ENCODE measurements around the gene HBS1L.

Gene HBS1L

GRCh38 chr6:135002974-135003703, 51.5 kb downstream of the HBS1L start:
- in situ Hi-C loops (cut with MboI; ENCODE audit: low sequenced_read_pairs) = no loop called here

GRCh38 chr6:135002229-135002844, 52.3 kb downstream of the HBS1L start:
- in situ Hi-C loops (cut with MboI; ENCODE audit: low sequenced_read_pairs) = no loop called here

- in situ Hi-C loops (cut with MboI; ENCODE audit: low sequenced_read_pairs) = no loop called here
Observed at GRCh38 chr6:134999107-134999506, 55.5 kb downstream of the HBS1L start.

GRCh38 chr6:134997133-134997995, 57.3 kb downstream of the HBS1L start:
- in situ Hi-C loops (cut with MboI; ENCODE audit: low sequenced_read_pairs) = no loop called here

GRCh38 chr6:134995536-134995935, 59.1 kb downstream of the HBS1L start:
- in situ Hi-C loops (cut with MboI; ENCODE audit: low sequenced_read_pairs) = no loop called here

- in situ Hi-C loops (cut with MboI; ENCODE audit: low sequenced_read_pairs) = no loop called here
Observed at GRCh38 chr6:134994431-134994830, 60.2 kb downstream of the HBS1L start.

- in situ Hi-C loops (cut with MboI; ENCODE audit: low sequenced_read_pairs) = no loop called here
Observed at GRCh38 chr6:134992155-134992554, 62.5 kb downstream of the HBS1L start.

GRCh38 chr6:134990262-134990661, 64.4 kb downstream of the HBS1L start:
- in situ Hi-C loops (cut with MboI; ENCODE audit: low sequenced_read_pairs) = no loop called here

GRCh38 chr6:134984821-134985220, 69.8 kb downstream of the HBS1L start:
- in situ Hi-C loops (cut with MboI; ENCODE audit: low sequenced_read_pairs) = no loop called here

- in situ Hi-C loops (cut with MboI; ENCODE audit: low sequenced_read_pairs) = no loop called here
Observed at GRCh38 chr6:134983823-134984222, 70.8 kb downstream of the HBS1L start.

- in situ Hi-C loops (cut with MboI; ENCODE audit: low sequenced_read_pairs) = no loop called here
Observed at GRCh38 chr6:134982161-134982560, 72.5 kb downstream of the HBS1L start.

- in situ Hi-C loops (cut with MboI; ENCODE audit: low sequenced_read_pairs) = no loop called here
Observed at GRCh38 chr6:134980846-134981245, 73.8 kb downstream of the HBS1L start.

- in situ Hi-C loops (cut with MboI; ENCODE audit: low sequenced_read_pairs) = no loop called here
Observed at GRCh38 chr6:134979142-134979541, 75.5 kb downstream of the HBS1L start.

GRCh38 chr6:134974370-134974769, 80.3 kb downstream of the HBS1L start:
- in situ Hi-C loops (cut with MboI; ENCODE audit: low sequenced_read_pairs) = no loop called here

- in situ Hi-C loops (cut with MboI; ENCODE audit: low sequenced_read_pairs) = no loop called here
Observed at GRCh38 chr6:134967711-134968110, 86.9 kb downstream of the HBS1L start.

GRCh38 chr6:134964451-134965203, 90.0 kb downstream of the HBS1L start:
- in situ Hi-C loops (cut with MboI; ENCODE audit: low sequenced_read_pairs) = no loop called here

GRCh38 chr6:134962421-134962820, 92.2 kb downstream of the HBS1L start:
- in situ Hi-C loops (cut with MboI; ENCODE audit: low sequenced_read_pairs) = no loop called here

GRCh38 chr6:134961366-134961765, 93.3 kb downstream of the HBS1L start:
- in situ Hi-C loops (cut with MboI; ENCODE audit: low sequenced_read_pairs) = no loop called here

- in situ Hi-C loops (cut with MboI; ENCODE audit: low sequenced_read_pairs) = no loop called here
Observed at GRCh38 chr6:134959603-134960002, 95.0 kb downstream of the HBS1L start.

- in situ Hi-C loops (cut with MboI; ENCODE audit: low sequenced_read_pairs) = no loop called here
Observed at GRCh38 chr6:134956676-134957075, 97.9 kb downstream of the HBS1L start.

GRCh38 chr6:134956032-134956431, 98.6 kb downstream of the HBS1L start:
- in situ Hi-C loops (cut with MboI; ENCODE audit: low sequenced_read_pairs) = no loop called here
